SK-MEL-5 (cell line): ENCODE data around the gene PNMA1. TPM values are rescaled to one million over a fixed set of nuclear protein-coding genes. Genes with fewer than 3 reads are reported as not detected.

Experiments
- DNase-seq: peaks from one replicate; pipeline ENCODE4 v3.0.0-alpha.2; 2016; ENCODE audit warnings: low read depth, low spot score
- in situ Hi-C: cut with HindIII; loops from 2 replicates; pipeline ENCODE4 v1.10.0; 2016; ENCODE audit warnings: low sequenced_read_pairs, high pct_unique_total_duplicates, low pct_unique_long_range_greater_than_20kb
- polyA plus RNA-seq, 2 experiments: library from polyadenylated mRNA; depleted of rRNA; stranded (reverse); fragments of >200 nt; gene quantifications; 2 replicates each; pipeline ENCODE4 v1.2.3, GENCODE V29; 2015
- total RNA-seq: library from RNA; depleted of rRNA; stranded (reverse); fragments of >200 nt; shearing (Covaris generic); gene quantifications from 2 replicates; pipeline ENCODE4 v1.2.3, GENCODE V29; 2014; rRNA removed

The PNMA1 gene, protein sequence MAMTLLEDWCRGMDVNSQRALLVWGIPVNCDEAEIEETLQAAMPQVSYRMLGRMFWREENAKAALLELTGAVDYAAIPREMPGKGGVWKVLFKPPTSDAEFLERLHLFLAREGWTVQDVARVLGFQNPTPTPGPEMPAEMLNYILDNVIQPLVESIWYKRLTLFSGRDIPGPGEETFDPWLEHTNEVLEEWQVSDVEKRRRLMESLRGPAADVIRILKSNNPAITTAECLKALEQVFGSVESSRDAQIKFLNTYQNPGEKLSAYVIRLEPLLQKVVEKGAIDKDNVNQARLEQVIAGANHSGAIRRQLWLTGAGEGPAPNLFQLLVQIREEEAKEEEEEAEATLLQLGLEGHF
- 5.2 and 5.3 TPM in 2 replicates for total RNA-seq
- 29.0 and 34.6 TPM in 2 replicates for polyA plus RNA-seq (2015; cell fraction: cytosol; rRNA removed)
- polyA plus RNA-seq (2015; cell fraction: nucleus; rRNA removed), result 17.0 and 23.4 TPM in 2 replicates

DNA sequence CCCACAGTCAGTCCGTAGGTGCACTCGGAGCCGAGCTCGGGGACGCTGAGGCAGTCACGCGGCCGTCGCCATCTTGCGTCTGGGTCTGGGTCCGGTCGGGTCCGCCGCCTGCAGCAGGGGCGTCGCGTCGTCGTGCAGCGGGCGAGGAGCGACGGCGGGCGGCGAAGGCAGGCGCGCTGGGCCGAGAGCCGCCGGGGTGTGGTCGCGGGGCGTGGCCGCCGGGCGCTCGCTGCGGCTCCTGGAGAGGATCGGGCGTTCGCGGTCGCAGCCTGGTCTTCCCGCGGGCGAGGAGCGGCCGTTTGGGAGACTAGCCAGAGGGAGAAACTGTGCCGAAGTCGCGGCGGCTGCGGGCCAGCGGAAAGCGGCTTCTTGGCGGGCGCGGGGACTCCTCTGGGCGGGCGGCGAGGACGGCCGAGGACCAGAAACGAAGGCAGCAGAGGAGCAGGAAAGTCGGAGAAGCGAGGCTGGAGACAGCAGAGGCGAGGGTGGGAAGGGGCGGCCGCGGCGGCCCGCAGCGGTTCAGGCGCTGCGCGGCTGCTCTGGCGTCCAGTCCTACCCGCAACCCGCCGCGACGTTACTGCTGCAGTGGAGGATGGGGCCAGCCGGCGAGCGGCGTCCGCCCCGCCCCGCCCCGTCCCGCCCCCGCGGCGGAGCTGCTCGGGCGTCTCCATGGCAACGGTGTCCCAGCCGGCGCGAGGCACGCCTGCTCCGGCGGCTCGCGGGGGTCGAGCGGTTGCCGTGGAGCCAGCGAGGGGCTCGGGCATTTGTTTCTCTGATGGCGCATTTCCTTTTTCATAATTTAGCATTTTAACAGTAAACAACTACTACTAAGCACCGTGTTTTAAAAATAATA is at the start of gene PNMA1:
Gene PNMA1, minus strand, starts transcription at position 582 of the 853 bp plus-strand sequence. CDS start 745 bp downstream, outside the sequence.
- peak; percentile 76 for DNase-seq
- in situ Hi-C loops, result no loop called here

GRCh38 chr14:73763396-73763795 is 49.2 kb upstream of the PNMA1 start:
- in situ Hi-C loops, result no loop called here

GRCh38 chr14:73762375-73762822 is 48.2 kb upstream of the PNMA1 start:
- no peak for DNase-seq
- in situ Hi-C loops, result no loop called here

More at GRCh38 chr14:73763396-73763795, 49.2 kb upstream of the PNMA1 start:
- no peak for DNase-seq

DNA sequence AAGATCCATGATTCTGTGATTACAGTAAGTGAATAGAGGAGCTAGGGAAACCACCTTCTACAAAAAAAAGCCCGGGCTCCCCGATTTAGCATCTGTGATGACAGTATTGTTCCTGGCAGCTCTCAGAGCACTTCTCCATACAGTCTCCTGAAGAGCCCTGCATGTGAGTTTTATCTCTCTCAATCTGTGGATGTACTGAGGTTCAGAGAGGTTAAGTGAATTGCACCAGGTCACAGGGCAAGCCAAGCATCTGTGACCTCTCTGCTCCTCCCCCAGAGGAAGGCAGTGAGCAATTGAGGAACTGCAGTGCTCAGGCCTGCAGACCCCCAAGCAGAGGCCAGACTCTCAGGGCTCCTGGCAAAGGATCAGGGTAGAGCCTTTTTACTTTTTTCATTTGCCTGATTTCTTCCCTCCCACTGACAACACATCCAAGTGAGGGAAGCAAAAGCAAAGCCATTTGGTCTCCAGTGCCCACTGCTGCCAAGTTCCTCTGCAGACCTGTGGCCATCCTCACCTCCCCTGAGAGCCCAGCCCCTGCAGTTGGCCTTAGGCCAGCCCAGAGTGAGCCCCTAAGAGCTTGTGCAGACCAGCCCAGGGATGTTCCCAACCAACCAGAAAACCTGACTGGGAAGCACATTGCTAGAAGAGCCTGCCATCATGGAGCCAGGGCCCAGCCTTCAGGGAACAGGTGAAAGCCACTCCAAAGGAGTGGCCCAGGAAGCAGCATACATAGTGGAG is 47.6 kb upstream of the PNMA1 start:
- in situ Hi-C loops, result no loop called here
- DNase-seq, result no peak

- in situ Hi-C loops, result no loop called here
- DNase-seq, result no peak
These were observed 46.7 kb upstream of the PNMA1 start for GRCh38 chr14:73760598-73761586.

GRCh38 chr14:73759714-73760597 is 45.8 kb upstream of the PNMA1 start:
- peak; percentile 88 for DNase-seq
- in situ Hi-C loops, result no loop called here

- DNase-seq, result no peak
- in situ Hi-C loops, result no loop called here
These were observed 45.1 kb upstream of the PNMA1 start for GRCh38 chr14:73759183-73759713.

- peak; percentile 61 for DNase-seq
- in situ Hi-C loops, result no loop called here
These were observed 44.4 kb upstream of the PNMA1 start for GRCh38 chr14:73758392-73759182.

DNA sequence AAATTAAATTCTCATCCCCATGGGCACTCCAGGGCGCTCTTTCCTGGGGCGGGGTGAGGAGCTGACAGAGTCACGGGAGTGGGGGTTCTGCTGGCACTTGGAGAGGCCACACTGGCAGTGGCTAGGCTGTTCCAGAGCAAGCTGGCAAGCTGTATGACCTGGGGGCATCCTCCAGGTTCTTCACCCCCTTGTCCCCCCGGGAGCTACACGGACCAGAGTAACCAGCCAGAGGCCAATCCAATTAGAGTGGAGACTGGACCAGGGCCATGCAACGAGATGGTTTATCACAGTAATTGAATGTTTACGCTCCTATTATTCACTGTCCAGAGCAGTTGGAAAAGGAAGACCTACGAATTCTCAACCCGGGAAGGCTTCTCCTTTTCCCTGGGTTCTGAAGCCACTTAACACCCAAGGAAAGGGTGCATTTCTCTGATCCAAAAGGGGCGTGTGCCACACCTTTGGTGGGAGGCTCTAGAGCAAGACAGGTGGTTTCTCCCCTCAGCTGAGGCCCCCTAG is 43.8 kb upstream of the PNMA1 start:
- DNase-seq, result no peak
- in situ Hi-C loops, result no loop called here

DNA sequence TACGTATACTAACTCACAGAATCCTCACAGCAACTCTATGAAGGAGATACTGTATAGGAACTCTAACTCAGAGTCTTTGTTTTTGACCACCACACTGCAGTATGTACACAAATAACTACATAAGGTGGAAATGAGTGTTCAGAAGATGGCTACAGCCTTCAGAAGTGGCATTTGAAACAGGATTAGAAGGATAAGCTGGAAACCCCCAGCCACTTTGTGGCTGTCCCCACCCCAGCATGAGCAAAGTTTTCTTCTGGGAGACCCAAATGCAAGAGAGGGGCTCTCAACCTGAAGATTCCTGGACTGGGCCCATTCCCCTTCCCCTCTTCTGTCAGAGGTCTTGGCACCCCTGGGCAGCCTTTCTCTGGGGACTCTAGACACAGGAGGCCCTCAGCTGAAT is 43.2 kb upstream of the PNMA1 start:
- no peak for DNase-seq
- in situ Hi-C loops, result no loop called here

DNA sequence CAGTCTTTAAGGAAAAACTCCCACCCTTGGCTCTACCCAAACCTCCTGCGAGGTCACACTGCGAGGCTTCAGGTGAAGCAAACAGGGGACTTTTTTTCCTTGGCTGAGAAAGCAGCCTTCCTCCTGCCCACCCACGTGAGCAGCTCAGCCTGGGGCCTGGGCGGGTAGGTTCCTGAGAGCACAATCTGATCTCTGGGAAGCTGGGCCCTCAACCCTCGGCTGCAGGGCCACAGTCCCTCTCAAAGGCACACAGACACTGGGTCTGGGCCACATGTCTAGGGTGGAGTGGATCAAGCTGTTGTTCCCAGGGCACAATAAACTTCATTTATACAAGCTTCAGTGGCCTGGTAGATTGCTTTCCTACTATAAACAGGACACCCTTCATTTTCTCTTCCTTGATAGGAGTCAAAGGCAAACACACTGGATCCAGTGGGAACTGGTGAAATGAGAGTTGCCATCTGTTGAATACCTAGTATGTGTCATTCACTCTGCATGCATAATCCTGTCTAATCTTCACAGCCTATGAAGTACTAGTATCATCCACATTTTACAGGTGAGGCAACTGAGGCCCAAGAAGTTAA is 41.3 kb upstream of the PNMA1 start:
- in situ Hi-C loops, result no loop called here
- no peak for DNase-seq

GRCh38 chr14:73754911-73755360 is 40.8 kb upstream of the PNMA1 start:
- no peak for DNase-seq
- in situ Hi-C loops, result no loop called here

DNA sequence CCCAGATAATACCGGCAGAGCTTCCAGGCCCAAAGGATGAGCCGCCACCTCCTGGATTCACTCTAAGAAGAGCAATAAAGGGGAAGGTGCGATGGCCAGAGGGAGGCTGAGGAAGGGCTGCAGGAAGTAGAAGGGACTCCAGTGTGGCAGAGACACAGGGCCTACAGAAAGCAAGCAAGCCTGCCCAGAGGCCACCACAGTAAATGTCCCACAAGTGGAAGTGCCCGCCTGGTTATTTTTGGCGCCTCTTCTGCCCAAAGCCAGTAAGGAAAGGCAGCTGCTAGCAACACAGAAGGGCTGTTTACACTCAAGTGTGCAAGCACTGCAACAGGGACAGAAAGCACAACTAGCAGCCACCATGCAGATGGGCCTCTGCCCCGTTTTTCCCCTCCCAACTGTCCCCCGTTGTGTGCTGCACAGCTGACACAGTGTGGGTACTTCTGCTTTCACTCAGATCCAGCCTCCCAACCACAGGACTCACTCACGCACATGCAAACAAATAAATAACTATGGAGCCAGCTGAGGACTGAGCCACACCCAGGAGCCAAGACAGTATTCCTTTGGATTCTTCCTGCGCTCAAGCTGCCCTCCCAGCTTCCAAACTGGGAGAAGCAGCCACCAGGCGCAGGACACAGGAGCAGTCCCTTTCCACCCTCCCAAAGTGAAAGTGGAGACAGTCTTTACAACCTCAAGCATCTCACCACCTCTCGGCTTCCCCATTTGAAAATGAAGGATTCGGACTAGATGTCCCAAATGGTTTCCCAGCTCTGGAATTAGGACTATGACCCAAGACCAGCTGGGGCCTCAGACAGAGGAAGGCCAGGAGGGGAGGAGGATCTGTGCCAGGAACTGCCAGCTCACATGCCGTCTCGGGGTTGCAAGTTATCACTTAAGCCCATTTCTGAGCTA is 40.0 kb upstream of the PNMA1 start:
- DNase-seq, result no peak
- in situ Hi-C loops, result no loop called here
